Urothelium cell line (cell line): ENCODE results near the gene FPR3.
"Not testable (repeated sequence)": the region's sequence is repeated elsewhere in the genome, so short reads cannot be mapped to it uniquely, and the experiment has no call there.

Source experiments
- DNase-seq: peaks from one replicate; pipeline ENCODE4 v3.0.0; 2011; ENCODE audit warnings: low spot score, mixed read lengths
- FAIRE-seq: peaks from 2 replicates; lab custom pipeline; 2011; peaks lifted over from hg19 to GRCh38; lab: Jason Lieb, UNC

Gene FPR3

GRCh38 chr19:51794885-51795490 is at the start of gene FPR3:
TSS of gene FPR3 (plus strand) at chr19:51795157. CDS start at chr19:51823749, 28,592 bp downstream.
- FAIRE-seq: no peak
- DNase-seq: no peak

- DNase-seq: no peak
- no peak for FAIRE-seq
These were observed 48.2 kb upstream of the FPR3 start for GRCh38 chr19:51746731-51747130.

- DNase-seq (peak; percentile 57), FAIRE-seq (no peak)
These were observed 45.0 kb upstream of the FPR3 start for GRCh38 chr19:51749979-51750378.

- DNase-seq (no peak), FAIRE-seq (no peak)
These were observed 44.4 kb upstream of the FPR3 start for GRCh38 chr19:51750400-51751094.

- DNase-seq (peak; percentile 75), FAIRE-seq (no peak)
These were observed 43.3 kb upstream of the FPR3 start, which contains the start of gene FPR1 for GRCh38 chr19:51751655-51752054. TSS of gene FPR1 (minus strand) at chr19:51751878. CDS start at chr19:51746994, 4,884 bp downstream.

GRCh38 chr19:51754109-51754508 is 40.8 kb upstream of the FPR3 start:
- FAIRE-seq: no peak
- DNase-seq: no peak

- DNase-seq: no peak
- no peak for FAIRE-seq
These were observed 40.2 kb upstream of the FPR3 start for GRCh38 chr19:51754770-51755169.

GRCh38 chr19:51755571-51755970 is 39.4 kb upstream of the FPR3 start:
- DNase-seq: no peak
- no peak for FAIRE-seq

- no peak for FAIRE-seq
- no peak for DNase-seq
These were observed 34.1 kb upstream of the FPR3 start, which contains the start of gene FPR2 for GRCh38 chr19:51760697-51761356. TSS of gene FPR2 (plus strand) at chr19:51761180. CDS start at chr19:51768659, 7,479 bp downstream.

- FAIRE-seq (no peak), DNase-seq (no peak)
These were observed 33.3 kb upstream of the FPR3 start for GRCh38 chr19:51761696-51762095.

GRCh38 chr19:51765086-51765485 is 29.9 kb upstream of the FPR3 start:
- FAIRE-seq (no peak), DNase-seq (no peak)

- DNase-seq (no peak), FAIRE-seq (no peak)
These were observed 28.5 kb upstream of the FPR3 start for GRCh38 chr19:51766461-51766860.

GRCh38 chr19:51771376-51772130 is 23.4 kb upstream of the FPR3 start:
- DNase-seq (no peak), FAIRE-seq (no peak)

GRCh38 chr19:51772977-51773376 is 22.0 kb upstream of the FPR3 start:
- FAIRE-seq (no peak), DNase-seq (no peak)

- not testable (repeated sequence) for DNase-seq, FAIRE-seq
These were observed 18.4 kb upstream of the FPR3 start for GRCh38 chr19:51776561-51776960.

- DNase-seq (peak; percentile 74), FAIRE-seq (peak; percentile 63)
These were observed 17.1 kb upstream of the FPR3 start for GRCh38 chr19:51777570-51778462.

GRCh38 chr19:51779181-51779580 is 15.8 kb upstream of the FPR3 start:
- FAIRE-seq (no peak), DNase-seq (no peak)

GRCh38 chr19:51779703-51780102 is 15.3 kb upstream of the FPR3 start:
- no peak for FAIRE-seq

GRCh38 chr19:51780270-51780669 is 14.7 kb upstream of the FPR3 start:
- DNase-seq: no peak
- no peak for FAIRE-seq

More at GRCh38 chr19:51779703-51780102, 15.3 kb upstream of the FPR3 start:
- no peak for DNase-seq

GRCh38 chr19:51781999-51782398 is 13.0 kb upstream of the FPR3 start:
- FAIRE-seq (peak; percentile 9), DNase-seq (no peak)
